Erythroblast (primary cell): ENCODE data around the gene FYTTD1.

Experiments
- GATA1 ChIP-seq: IDR thresholded peaks from 2 replicates; pipeline ENCODE4 v1.6.1; 2011; ENCODE audit warnings: low read depth, mild to moderate bottlenecking, control low read depth, low read length, moderate library complexity
- POLR2A ChIP-seq: IDR thresholded peaks from 2 replicates; pipeline ENCODE4 v1.6.1; 2011; ENCODE audit warnings: mild to moderate bottlenecking, low read length

GRCh38 chr3:197711973-197712707, 37.5 kb upstream of the FYTTD1 start:
- TF ChIP-seq POLR2A (no peak), GATA1 (no peak)
